ENCODE results near the gene TCF7. TPM values are rescaled to one million over a fixed set of nuclear protein-coding genes. Genes with fewer than 3 reads are reported as not detected.

Gene TCF7
- total RNA-seq, 1 donor from 2014 or later: 0.67 TPM

GRCh38 chr5:134124289-134125038 lies 10.0 kb downstream of the TCF7 start:
- H3K27me3 Mint-ChIP-seq (ENCODE audit: unreplicated experiment): no peaks in the 10 kb centered on the region
- no peak for TF ChIP-seq CTCF (IDR thresholded peaks at IDR 0.05)
- no peak for DNase-seq (ENCODE audit: extremely low spot score, unreplicated experiment)
- no peak overlapping the region for H3K4me3 Mint-ChIP-seq (ENCODE audit: unreplicated experiment)
- H3K9me3 Mint-ChIP-seq (ENCODE audit: unreplicated experiment): no peaks in the 10 kb centered on the region
- no peaks in the 10 kb centered on the region for H3K36me3 Mint-ChIP-seq (ENCODE audit: unreplicated experiment)
- peaks cover 35% of the 10 kb centered on the region for H3K4me1 Mint-ChIP-seq (ENCODE audit: unreplicated experiment)
- H3K27ac Mint-ChIP-seq (ENCODE audit: unreplicated experiment): peak overlapping the region; percentile 87

- H3K27ac Mint-ChIP-seq (ENCODE audit: unreplicated experiment): peak overlapping the region; percentile 87
- peaks cover 35% of the 10 kb centered on the region for H3K4me1 Mint-ChIP-seq (ENCODE audit: unreplicated experiment)
- no peaks in the 10 kb centered on the region for H3K27me3 Mint-ChIP-seq (ENCODE audit: unreplicated experiment)
- H3K9me3 Mint-ChIP-seq (ENCODE audit: unreplicated experiment): no peaks in the 10 kb centered on the region
- DNase-seq (ENCODE audit: extremely low spot score, unreplicated experiment): peak; percentile 90
- H3K4me3 Mint-ChIP-seq (ENCODE audit: unreplicated experiment): no peak overlapping the region
- no peak for TF ChIP-seq CTCF (IDR thresholded peaks at IDR 0.05)
- H3K36me3 Mint-ChIP-seq (ENCODE audit: unreplicated experiment): no peaks in the 10 kb centered on the region
These were observed 10.8 kb downstream of the TCF7 start for GRCh38 chr5:134125039-134126015.

GRCh38 chr5:134127376-134127861 lies 12.9 kb downstream of the TCF7 start:
- Mint-ChIP-seq H3K4me1 (ENCODE audit: unreplicated experiment) (peaks cover 35% of the 10 kb centered on the region), H3K27ac (ENCODE audit: unreplicated experiment) (no peak overlapping the region)

GRCh38 chr5:134127988-134128647 lies 13.6 kb downstream of the TCF7 start:
- Mint-ChIP-seq H3K4me1 (ENCODE audit: unreplicated experiment) (peaks cover 35% of the 10 kb centered on the region), H3K9me3 (ENCODE audit: unreplicated experiment) (no peaks in the 10 kb centered on the region), H3K27ac (ENCODE audit: unreplicated experiment) (no peak overlapping the region), H3K36me3 (ENCODE audit: unreplicated experiment) (peaks cover 3% of the 10 kb centered on the region), H3K4me3 (ENCODE audit: unreplicated experiment) (no peak overlapping the region), H3K27me3 (ENCODE audit: unreplicated experiment) (no peaks in the 10 kb centered on the region)
- TF ChIP-seq CTCF (IDR thresholded peaks at IDR 0.05): no peak
- no peak for DNase-seq (ENCODE audit: extremely low spot score, unreplicated experiment)

More at GRCh38 chr5:134127376-134127861, 12.9 kb downstream of the TCF7 start:
- DNase-seq (ENCODE audit: extremely low spot score, unreplicated experiment): no peak
- Mint-ChIP-seq H3K36me3 (ENCODE audit: unreplicated experiment) (peaks cover 3% of the 10 kb centered on the region), H3K27me3 (ENCODE audit: unreplicated experiment) (no peaks in the 10 kb centered on the region), H3K4me3 (ENCODE audit: unreplicated experiment) (no peak overlapping the region), H3K9me3 (ENCODE audit: unreplicated experiment) (no peaks in the 10 kb centered on the region)
- no peak for TF ChIP-seq CTCF (IDR thresholded peaks at IDR 0.05)
